ENCODE measurements around the gene ACTR3.
"Not testable (repeated sequence)": the region's sequence is repeated elsewhere in the genome, so short reads cannot be mapped to it uniquely, and the experiment has no call there.

The ACTR3 gene

DNA sequence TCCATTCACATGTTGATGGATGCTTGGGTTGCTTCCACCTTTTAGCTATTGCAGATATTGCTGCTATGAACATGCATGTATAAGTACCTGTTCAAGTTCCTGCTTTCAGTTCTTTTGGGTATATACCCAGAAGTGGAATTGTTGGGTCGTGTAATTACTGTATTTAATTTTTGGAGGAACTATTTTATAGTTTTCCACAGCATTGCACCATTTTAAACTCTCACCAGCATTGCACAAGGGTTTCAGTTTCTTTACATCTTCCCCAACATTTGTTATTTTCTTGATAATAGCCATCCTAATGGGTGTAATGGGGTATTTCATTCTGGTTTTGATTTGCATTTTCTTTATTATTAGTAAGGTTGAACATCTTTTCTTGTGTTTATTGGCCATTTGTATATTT lies 16.0 kb downstream of the ACTR3 start:
- no peak for DNase-seq (ENCODE audit: low read depth in 2 of 2)

DNA sequence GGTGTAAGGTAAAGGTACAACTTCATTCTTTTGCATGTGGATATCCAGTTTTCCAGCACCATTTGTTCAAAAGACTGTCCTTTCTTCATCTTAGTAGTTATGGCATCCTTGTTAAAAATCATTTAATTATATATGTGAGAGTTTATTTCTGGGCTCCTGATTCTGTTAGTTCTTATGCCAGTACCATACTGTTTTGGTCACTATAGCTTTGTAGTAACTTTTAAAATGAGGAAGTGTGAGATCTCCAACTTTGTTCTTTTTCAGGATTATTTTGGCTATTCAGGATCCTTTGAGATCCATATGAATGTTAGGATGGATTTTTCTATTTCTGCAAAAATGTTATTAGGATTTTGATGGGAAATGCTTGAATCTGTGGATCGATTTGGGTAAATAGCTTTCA lies 16.8 kb downstream of the ACTR3 start:
- no peak for DNase-seq (ENCODE audit: low read depth in 2 of 2)

DNA sequence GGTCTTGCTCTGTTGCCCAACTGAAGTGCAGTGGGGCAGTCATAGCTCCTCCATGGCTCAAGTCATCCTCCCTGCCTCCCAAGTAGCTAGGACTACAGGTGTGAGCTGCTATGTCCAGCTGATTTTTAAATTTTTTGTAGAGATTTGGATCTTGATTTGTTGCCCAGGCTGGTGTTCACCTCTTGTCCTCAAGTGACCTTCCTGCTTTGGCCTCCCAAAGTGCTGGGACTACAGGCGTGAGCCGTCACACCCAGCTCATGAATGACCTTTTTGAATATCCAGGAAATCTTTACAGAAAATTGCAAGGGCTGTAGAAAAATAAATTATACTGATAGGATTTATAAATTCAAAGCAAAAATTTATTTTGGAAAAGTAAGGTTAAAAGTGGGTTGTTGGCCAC lies 17.4 kb downstream of the ACTR3 start:
- DNase-seq (ENCODE audit: low read depth in 2 of 2) = no peak

DNA sequence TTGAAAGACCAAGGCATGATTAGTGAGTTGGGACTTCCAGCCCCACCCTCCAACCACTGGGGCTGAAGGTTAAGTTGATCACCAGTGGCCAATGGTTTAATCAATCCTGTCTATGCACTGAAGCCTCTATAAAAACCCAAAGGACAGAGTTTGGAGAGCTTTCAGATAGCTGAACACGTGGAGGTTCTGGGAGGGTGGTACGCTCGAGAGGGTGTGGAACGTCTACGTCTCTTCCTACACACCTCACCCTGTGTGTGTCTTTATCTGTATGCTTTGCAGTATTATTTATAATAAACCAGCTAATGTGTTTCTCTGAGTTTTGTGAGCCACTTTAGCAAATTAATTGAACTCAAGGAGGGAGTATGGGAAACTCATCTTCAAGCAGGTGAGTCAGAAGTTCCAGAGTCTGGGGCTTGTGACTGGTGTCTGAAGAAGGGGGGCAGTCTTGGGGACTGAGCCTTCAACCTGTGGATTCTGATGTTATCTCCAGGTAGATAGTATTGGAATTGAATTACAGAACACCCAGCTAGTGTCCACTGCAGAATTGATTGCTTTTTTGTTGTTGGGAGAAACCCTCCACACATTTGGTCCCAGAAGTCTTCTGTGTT lies 20.3 kb downstream of the ACTR3 start:
- DNase-seq (ENCODE audit: low read depth in 2 of 2) = no peak

DNA sequence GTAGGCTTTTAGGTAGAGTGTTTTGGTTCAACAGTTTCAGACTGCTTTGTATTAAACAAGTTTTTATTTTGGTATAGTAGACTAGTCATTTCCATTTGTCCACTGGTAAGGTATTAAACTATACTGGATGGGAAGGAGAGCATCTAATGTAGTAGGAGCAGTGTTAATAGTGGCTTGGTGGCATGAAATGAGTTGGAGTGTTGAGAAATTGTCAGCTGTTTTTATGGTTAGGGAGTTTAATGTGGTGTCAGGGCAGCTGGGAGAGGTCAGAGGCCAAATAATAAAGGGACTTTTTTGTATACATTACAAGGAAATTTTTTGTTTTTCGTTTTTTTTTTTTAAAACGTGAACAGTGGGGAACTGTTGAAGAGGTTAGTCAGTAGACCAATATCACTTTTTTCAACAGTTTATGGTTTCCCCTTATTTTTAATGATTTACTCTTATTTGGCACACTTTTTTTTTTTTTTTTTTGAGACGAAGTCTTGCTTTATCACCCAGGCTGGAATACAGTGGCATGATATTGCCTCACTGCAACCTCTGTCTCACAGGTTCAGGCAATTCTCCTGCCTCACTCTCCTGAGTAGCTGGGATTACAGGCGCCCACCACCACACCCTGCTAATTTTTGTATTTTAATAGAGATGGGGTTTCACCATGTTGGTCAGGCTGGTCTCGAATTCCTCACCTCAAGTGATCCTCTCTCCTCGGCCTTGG lies 21.2 kb downstream of the ACTR3 start:
- DNase-seq (ENCODE audit: low read depth in 2 of 2) = no peak

DNA sequence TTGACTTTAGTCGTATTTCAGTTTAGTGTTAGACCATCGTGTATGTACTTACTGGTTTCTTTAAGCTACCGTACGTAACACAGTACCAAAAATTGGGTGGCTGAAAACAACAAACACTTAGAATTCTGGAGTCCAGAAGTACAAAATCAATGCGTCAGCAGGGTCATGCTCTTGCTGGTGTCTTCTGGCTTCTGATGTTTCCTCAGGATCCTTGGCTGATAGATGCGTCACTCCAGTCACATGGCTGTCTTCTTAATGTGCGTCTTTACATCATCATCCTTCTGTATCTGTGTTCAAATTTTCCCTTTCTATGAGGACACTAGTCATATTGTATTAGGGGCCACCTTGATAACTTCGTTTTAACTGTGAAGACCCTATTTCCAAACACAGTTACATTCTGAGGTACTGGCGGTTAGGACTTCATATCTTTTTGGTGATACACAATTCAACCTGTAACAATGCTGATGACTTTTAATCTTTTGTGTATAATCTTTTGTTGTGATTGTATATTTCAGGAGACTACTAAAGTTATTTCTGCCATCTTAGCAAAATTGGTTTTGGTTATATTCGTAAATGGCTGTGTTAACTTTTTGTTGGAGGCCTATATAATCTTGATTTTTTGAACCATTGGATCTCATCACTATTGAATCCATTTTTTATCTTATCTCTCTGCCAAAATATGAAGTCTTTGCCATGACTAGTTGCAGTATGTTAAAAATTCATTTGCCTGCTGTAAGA lies 25.4 kb downstream of the ACTR3 start:
- no peak for DNase-seq (ENCODE audit: low read depth in 2 of 2)

DNA sequence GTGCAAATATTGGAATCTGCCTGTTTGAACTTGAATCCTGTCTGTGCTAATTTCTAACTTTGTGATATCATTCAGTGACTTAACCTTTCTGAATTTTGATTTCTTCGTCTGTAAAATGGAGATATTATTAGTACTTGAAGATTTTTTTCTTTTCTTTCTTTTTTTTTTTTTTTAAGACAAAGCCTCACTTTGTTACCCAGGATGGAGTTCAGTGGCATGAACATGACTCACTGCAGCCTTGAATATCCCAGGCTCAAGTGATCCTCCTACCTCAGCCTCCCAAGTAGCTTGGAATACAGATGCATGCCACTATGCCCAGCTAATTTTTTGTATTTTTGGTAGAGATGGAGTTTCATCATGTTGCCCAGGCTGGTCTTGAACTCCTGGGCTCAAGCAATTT lies 28.3 kb downstream of the ACTR3 start:
- no peak for DNase-seq (ENCODE audit: low read depth in 2 of 2)

DNA sequence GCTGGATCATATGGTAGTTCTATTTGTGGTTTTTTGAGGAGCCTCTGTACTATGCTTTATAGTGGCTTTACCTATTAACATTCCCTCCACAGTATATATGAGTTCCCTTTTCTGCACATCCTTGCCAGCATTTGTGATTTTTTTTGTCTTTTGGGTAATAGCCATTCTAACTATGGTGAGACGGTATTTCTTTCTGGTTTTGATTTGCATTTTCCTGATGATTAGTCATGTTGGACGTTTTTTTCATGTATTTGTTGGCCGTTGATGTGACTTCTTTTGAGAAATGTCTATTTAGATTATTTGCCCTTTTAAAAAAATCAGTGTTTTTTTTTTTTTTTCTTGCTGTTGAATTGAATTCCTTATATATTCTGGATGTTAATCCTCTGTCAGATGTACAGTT lies 31.1 kb downstream of the ACTR3 start:
- no peak for DNase-seq (ENCODE audit: low read depth in 2 of 2)

DNA sequence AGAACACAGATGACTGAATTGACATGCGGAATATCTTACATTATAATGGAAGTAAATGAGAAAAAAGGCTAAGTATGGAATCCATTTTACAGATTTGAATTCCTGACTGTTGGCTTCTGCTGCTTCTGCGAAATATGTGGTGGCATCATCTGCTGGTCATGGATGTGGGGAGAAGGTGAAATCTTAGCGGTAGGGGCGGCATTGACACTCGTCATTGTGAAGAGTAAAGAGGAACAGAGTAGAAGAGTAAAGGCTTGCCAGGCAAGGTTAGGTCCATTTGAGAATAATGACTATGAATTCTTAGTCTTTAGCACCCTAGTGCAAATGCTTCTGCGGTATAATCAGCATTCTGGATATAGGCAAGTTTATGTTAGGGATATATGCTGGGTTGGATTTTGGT lies 32.4 kb downstream of the ACTR3 start:
- DNase-seq (ENCODE audit: low read depth in 2 of 2) = no peak

DNA sequence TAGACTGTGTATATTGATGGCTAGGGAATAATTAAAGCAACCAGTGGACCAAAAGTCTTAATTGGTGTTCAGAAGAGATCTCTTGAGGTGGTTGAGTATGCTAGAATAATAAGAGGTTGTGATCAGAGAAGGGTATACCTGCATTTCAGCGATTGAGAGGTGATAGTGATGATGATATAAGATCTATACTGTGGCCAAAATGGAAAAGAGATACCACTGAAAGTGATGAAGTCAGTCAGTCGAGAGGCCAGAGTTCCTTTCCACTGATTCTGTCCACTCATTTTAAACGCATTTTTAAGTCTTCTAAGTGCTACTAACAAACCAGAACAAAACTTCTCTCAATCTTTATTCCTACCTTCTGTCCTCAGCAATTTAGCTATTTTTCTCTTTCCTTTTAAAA lies 32.9 kb downstream of the ACTR3 start:
- DNase-seq (ENCODE audit: low read depth in 2 of 2) = no peak

DNA sequence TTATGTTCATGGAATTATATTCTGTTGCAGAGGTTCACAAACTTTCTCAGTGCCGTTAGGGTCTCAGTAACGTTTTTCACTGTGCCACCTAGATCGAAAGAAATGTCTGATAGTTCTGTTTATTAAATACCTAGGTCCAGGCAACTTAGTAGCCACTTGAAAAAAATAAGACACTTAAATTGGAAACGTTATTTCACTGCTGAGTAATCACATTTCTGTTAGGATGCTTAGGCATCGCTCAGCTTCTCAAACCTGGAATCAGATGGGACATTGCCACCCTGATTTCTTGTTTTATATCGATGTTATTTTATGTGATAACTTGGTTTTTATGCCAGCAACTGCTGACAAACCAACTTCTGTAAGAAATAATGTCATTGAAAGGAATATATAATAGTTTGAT lies 36.0 kb downstream of the ACTR3 start:
- no peak for DNase-seq (ENCODE audit: low read depth in 2 of 2)

DNA sequence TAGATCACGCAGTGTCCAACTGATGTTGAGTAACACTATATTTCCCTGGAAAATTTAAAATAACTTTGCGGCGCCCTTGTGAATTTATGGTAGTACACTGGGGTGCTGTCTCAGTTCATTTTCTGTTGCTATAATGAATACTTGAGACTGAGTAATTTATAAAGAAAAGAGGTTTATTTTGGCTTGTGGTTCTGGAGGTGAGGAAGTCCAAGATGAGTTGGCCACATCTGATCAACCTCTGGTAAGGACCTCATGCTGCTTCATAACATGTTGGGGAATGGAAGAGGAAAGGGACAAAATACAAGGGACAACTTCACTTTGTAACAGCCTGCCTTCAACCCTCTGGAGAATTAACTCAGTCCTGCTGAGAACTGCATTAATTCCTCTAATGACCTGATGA lies 36.4 kb downstream of the ACTR3 start:
- DNase-seq (ENCODE audit: low read depth in 2 of 2) = no peak

DNA sequence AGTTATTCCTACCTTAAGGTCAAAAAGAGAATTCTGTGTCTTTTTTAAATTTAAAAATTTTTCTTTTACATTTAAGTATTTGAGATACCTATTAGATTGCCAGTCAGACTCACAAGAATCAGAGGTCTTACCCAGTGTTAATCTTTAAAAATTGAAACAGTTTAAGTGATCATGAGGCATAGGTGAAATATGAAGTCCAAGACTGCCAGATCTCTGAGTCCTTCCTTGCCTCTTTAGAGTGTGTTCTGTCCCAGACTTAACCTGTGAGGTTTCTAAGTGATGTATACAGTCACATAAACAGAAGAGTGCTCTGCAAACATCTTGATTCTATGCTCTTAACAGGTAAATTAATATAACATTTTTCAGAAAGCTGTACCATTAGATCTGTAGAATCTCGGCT lies 40.6 kb downstream of the ACTR3 start:
- no peak for DNase-seq (ENCODE audit: low read depth in 2 of 2)

DNA sequence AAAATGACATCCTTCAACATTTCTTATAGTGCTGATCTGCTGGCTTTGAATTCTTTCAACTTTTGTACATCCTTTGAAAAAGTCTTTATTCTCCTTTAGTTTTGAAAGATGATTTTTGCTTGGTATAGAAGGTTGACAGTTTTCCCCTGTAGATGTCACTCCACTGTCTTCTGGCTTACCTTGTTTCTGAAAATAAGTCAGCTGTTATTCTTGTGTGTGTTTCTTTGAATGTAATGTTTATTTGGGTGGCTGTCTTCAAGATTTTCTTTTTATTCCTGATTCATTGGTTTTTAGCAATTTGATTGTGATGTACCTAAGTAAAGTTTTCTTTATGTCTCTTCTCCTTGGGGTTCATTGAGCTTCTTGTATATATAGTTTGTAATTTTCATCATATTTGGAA lies 47.6 kb downstream of the ACTR3 start:
- DNase-seq (ENCODE audit: low read depth in 2 of 2) = no peak

DNA sequence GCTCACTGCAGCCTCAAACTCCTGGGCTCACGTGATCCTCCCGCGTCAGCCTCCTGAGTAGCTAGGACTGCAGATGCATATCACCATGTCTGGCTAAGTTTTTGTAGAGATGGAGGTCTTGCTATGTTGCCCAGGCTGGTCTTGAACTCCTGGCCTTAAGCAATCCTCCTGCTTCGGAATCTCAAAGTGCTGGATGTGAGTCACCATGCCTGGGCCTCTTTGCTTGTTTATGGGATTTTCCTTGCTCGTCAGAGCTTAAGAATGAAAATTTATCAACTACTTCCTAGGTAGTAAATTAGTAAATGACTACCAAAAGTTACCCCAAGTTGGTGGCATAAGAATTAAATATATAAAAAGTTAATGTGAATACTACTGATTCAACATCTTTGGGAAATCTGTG lies 51.0 kb downstream of the ACTR3 start:
- DNase-seq (ENCODE audit: low read depth in 2 of 2) = no peak

DNA sequence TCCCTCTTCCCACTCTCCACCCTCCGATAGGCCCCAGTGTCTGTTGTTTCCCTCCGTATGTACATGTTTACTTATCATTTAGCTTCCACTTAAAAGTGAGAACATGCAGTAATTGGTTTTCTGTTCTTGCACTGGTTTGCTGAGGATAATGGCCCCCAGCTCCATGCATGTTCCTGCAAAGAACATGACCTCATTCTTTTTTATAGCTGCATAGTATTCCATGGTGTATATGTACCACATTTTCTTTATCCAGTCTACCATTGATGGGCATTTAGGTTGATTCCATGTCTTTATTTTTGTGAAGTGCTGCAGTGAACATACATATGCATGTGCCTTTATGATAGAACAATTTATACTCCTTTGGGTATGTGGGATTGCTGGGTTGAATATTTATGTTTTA lies 55.9 kb downstream of the ACTR3 start:
- DNase-seq (ENCODE audit: low read depth in 2 of 2) = not testable (repeated sequence)

DNA sequence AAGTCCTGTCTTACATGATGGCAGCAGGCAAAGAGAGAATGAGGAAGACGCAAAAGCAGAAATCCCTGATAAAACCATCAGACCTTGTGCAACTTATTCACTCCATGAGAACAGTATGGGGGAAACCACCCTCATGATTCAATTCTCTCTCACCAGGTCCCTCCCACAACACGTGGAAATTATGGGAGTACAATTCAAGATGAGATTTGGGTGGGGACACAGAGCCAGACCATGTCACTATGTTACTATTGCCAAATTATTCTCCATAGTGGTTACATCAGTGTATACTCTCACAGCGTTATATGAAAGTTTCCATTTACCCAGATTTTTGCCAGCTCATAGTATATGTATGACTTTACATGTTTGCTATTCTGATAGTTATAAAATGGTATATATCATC lies 61.0 kb downstream of the ACTR3 start:
- DNase-seq (ENCODE audit: low read depth in 2 of 2) = not testable (repeated sequence)

DNA sequence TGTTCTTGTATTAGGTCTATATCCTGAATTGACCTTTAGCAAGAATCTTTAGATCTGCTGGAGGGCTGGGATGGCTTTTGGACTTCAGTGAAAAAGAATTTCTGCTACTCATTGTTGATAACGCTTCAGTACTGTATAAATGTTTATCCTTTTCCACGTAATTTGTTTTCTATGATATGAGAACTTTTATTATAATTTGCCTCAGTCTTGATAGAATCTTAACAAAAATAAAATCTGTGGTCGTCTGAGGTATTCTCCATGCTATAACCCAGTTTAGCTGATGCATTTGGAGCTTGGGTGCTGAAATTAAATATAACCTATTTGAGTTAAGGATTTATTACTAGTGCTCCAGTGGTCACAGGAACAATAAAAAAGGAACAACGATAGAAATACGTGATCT lies 71.1 kb downstream of the ACTR3 start:
- DNase-seq (ENCODE audit: low read depth in 2 of 2) = no peak

DNA sequence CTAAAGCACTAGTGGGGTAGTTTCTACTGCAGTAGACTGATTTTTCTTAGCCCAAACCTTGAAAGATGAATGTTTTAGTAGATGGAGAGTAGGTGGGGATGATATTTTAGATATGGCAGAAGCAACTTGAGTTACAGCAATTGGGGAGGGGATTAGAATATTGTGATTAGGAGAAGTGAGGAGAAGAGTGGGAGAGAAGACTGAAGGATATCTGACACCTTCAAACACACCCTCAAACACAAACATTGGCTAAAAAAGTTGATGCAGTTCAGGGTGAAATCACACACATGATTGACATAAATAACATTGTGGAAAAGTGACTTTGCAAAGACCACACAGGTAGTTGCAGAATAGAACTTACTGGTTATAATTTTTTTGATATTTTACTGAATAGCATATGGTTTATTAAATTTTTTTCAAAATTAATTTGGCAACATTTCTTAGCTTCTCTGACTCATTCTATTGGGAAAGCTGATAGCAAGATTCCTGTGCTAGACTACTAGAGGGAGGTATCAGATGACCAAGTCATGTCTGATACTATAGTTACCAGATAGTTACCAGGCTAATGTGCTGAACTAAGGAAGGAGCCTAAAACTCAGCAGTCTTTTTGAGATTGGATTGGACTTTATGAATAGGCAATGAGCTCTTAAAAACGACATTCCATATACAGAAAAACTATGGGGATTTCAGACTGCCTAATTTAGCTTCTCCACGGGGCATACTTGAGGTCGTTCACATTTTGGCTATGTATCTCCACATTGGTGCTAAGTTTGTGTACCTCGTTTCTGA lies 73.0 kb downstream of the ACTR3 start:
- peak in 1 of 2 experiments; percentile 29 for DNase-seq (ENCODE audit: low read depth in 2 of 2)

DNA sequence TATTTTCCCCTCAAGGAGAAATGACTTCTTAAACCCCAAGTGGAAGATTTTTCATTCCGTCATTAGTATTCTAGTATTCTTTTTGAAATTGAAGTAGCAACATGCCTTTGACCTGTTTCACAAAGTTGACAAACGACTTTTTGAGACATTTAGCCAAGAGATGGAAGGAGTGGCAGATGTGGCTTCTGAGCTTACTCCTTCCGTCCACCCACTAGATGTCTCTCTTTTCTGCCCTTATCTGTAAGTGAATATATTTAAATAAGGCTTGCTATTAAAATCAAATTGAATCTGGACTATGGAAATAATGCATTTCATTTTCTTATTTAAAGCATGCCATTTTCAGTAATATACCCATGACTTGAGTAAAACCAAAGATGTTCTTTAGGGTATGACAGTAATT lies 74.1 kb downstream of the ACTR3 start:
- DNase-seq (ENCODE audit: low read depth in 2 of 2) = no peak

DNA sequence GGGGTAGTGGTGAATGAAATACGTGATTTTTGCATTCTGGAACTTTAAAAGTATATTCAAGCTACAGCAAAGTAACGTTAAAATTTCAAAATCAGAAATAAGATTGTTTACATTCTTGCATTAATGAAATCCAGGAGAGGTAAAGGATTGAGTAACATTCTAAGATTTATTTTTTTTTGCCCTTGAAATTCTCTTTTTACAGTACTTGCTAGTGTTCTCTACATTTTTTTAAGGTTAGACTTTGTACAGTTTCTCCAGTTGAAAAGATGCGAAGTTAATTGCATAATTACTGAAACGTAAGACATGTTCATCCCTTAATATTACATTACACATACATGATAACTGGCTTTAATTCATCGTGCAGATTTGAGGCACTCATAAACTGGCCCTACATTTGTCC lies 74.5 kb downstream of the ACTR3 start:
- no peak for DNase-seq (ENCODE audit: low read depth in 2 of 2)

DNA sequence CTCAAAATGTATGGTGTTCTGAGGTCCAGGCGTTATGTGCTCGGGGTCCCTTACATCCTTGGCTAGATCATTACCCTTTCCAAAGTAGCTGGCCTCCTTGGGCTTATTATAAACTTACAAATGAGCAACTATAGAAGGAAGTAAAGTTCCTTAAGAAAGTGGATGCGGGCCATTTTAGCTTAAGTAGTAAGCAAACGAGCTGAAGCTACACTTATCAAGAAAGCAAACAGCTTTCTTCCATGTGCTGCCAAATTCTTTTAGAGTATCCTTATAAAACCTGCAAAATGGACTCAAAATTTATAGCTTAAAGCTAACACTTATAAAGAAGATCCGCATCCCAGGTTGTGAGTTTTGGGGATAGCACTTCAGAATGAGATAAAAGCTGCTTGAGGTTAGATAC lies 75.3 kb downstream of the ACTR3 start:
- no peak for DNase-seq (ENCODE audit: low read depth in 2 of 2)
